ENCODE measurements around the gene ANKRD13B.

GRCh38 chr17:29615492-29616299, 22.8 kb downstream of the ANKRD13B start:
- TF ChIP-seq CTCF (IDR thresholded peaks at IDR 0.05) (no peak), EZH2 (IDR thresholded peaks at IDR 0.05; ENCODE audit: borderline replicate concordance, insufficient read depth, low read depth, low read length, poor library complexity, severe bottlenecking) (no peak)
